GM21723 (cell line): ENCODE results near the gene SUGP1.

Source experiments
- ATAC-seq: cut with Tn5 transposase; IDR thresholded peaks from one replicate; pipeline ENCODE4 v1.9.1; 2021; ENCODE audit warnings: mild to moderate bottlenecking, moderate library complexity; ENCODE audit not compliant: unreplicated experiment

SUGP1 gene

DNA sequence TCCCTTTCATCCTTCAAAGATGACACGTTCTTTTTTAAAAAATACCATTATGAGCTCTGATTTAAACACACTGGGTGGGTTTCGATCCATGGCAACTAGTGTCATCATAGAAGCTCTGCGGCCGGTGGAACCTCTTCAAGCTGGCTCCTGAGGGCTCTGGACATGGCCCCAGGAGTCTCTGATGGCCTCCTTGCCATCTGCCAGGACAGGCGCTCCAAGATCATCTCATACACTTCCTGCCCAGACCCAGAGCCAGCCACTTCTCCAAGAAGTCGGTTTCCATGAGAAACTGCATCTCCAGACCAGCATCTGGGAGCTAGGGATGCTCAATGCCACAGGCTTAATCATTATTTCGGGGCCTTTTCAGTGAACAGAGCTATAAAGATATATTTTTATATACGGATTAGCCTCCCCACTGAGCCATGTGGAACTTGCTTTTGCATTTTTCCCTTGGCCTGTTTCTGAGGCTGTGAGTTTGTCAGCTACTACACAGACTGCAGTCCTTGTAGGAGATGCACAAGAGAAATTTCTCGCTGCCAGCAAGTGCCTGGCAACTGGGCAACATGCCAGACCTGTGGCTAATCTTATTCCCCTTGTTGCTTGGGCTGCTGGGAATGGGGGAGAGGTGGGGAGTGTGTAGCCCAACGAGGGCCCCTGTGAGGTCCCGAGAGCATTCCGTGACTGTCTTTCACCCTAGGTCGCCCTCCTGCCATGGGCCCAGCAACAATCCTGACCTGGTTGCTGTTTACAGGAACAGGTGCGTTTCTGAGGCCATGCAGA, 15.9 kb downstream of the SUGP1 start:
- no peak for ATAC-seq

DNA sequence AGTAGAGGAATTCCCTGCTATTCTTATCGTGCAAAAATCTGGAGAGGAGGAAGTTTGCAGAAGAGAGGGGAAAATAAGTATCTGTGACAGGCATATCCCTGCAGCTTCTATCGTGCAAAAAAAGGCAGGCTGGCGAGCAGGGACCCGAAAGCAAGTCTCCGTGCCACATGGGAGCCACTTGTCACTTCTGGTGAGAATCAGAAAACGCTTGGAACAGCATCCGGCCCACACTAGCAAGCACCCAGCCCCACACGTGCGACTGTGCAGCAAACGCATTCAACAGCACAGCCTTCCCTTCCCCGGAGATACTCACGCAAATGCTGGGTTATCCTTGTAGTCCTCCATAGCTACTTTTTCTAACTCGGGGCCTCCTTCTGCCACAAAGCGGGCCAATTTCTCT, 16.9 kb downstream of the SUGP1 start:
- ATAC-seq = no peak

DNA sequence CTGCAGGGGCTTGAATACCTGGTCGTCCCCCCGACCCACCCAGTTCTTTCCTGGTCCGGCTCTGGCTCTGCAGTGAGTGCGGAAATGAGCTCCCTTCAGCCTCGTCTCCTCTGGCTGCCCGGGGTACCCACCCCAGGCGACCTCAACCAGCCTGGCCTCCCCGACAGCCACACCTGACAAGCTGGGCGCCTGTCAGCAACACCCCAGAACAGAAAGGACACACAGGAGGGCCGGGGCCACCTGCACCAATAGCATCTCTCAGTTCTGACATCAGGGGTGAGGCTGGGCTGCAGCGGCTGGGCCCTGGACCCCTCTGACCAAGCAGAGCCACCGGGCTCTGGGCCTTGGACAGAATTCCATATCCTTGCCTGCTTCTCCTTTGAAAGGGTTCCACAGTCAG, 19.7 kb downstream of the SUGP1 start:
- no peak for ATAC-seq

GRCh38 chr19:19297759-19298158, 22.6 kb downstream of the SUGP1 start:
- no peak for ATAC-seq

- ATAC-seq = no peak
Measured at GRCh38 chr19:19296953-19297689, 23.2 kb downstream of the SUGP1 start.

DNA sequence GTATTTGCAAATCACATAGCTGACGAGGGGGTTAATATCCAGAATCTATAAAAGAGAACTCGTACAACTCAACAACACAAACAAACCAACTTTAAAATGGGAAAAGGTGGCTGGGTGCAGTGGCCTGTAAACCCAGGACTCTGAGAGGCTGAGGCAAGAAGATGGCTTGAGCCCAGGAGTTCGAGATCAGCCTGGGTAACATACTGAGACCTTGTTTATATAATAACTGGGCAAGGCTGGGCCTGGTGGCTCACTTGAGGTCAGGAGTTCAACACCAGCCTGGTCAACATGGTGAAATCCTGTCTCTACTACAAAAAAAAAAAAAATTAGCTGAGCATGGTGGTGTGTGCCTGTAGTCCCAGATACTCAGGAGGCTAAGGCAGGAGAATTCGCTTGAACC, 25.4 kb downstream of the SUGP1 start:
- no peak for ATAC-seq

DNA sequence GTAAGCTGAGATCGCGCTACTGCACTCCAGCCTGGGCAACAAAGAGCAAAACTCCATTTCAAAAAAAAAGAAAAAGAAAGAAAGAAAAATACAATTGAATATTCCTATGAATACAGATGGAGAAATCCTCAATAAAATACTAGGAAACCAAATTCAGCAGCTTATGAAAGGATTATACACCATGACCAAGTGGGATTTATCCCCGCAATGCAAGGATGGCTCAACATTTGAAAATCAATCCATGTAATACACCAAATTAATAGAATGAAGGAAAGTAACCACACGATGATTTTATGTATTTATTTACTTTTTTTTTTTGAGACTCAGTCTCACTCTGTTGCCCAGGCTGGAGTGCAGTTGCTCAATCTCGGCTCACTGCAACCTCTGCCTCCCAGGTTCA, 27.7 kb downstream of the SUGP1 start:
- no peak for ATAC-seq

GRCh38 chr19:19285686-19286085, 34.6 kb downstream of the SUGP1 start:
- no peak for ATAC-seq

GRCh38 chr19:19280561-19280960, 39.7 kb downstream of the SUGP1 start:
- no peak for ATAC-seq

DNA sequence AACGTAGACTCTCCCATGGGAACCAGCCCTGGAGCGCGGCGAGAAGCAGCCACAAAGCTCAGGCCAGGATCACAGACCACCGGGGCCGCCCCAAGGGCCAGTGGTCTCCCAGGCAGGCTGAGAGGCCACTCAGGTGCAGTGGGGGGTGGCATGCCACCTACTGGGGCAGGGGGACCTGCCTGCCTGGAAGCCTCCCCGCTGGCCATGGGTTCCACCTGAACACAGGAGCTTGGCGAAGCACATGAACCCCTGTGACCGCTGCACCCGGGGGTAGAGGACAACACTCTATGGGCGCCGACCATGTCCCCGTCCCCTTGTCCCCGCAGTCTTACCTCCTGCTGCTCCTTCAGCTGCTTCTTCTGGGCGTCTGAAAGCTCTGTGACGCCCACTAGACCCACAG, 40.5 kb downstream of the SUGP1 start:
- no peak for ATAC-seq

- no peak for ATAC-seq
Measured at GRCh38 chr19:19279062-19279612, 41.2 kb downstream of the SUGP1 start.

- ATAC-seq = no peak
Measured at GRCh38 chr19:19278315-19278714, 42.0 kb downstream of the SUGP1 start.

DNA sequence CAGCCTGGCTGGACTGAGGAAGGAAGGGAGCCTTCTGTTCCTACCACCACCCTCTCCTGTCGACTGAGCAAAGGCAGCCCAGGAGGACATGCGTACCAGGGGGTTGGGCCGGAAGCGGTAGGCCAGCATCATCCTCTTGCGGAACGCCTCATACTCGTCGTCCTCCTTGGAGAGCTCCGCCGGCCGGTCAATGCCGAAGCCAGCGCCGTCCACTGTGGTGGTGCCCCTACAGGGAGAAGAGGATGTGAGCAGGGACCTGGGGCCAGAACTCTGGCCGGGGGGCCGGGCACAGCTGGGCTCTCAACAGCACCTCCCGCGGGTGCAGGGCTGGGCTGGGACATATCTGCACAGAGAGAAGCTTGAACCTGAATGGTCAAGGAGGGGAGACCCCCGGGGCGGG, 43.5 kb downstream of the SUGP1 start:
- no peak for ATAC-seq

DNA sequence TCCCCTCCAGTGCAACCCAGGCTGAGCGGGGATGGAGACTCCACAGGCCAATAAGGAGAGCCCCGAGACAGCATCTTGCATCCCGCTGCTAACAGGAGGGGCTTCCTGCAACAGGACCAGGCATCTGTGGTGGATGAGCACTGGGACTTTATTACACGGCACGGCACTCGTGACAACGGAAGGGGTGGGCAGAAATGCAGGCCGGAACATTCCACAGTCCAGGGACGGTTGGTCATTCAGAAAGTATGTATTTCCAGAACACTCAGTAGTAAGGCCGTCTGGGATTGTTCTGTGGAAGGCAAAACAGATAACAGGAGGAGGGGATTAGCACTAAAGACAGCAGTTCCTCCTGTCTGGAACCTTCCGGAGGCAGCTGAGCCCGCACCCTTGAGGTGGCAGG, 43.9 kb downstream of the SUGP1 start:
- no peak for ATAC-seq

GRCh38 chr19:19274716-19275565, 45.4 kb downstream of the SUGP1 start:
- ATAC-seq = no peak

GRCh38 chr19:19274146-19274545, 46.2 kb downstream of the SUGP1 start:
- no peak for ATAC-seq

DNA sequence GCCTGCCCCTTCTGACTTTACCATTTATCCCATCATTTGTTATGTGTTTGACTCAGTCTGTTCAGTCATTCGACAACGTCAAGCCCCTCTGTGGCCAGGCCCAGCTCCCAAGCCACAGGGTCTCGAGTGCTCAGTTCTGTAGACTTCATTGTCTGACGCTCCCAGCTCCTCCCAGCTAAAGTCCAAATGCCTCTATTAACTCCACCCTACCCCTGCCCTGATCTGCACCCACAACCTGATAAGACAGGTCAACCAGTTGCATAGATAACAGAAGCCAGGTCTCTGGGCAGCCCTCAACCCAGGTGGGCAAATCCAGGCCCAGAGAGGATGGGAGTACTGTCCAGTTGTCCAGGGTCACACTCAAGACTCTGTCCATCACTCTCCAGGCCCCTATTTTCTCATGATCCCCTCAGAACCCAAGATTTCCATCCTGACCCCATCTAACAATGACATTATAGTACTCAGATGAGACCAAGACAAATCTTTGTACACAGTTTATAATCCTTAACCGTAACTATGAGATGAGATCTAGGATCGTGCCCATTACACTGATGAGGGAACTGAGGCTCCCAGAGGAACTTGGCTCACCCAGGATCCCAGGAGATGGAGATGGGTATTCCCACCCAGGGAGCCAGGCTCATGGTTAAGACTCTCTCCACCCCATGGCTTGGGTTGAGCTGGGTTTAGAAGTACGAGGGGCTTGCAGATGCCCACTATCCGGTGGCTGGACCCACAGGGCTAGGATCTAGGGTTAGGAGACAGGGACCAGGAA, 48.3 kb downstream of the SUGP1 start:
- ATAC-seq = no peak

GRCh38 chr19:19270749-19271571, 49.3 kb downstream of the SUGP1 start:
- ATAC-seq = no peak

GRCh38 chr19:19269952-19270694, 50.2 kb downstream of the SUGP1 start:
- ATAC-seq = no peak
